ENCODE measurements around the gene DHRS7C.

DHRS7C gene

GRCh38 chr17:9790889-9791876 lies at the start of gene DHRS7C:
TSS of gene DHRS7C (minus strand) at chr17:9791592. CDS start at chr17:9791284, 308 bp downstream.
- no peak for DNase-seq (ENCODE audit: low spot score)

GRCh38 chr17:9839433-9839832 lies 48.0 kb upstream of the DHRS7C start:
- DNase-seq (ENCODE audit: low spot score): no peak

GRCh38 chr17:9837551-9838471 lies 46.4 kb upstream of the DHRS7C start:
- no peak for DNase-seq (ENCODE audit: low spot score)

- DNase-seq (ENCODE audit: low spot score): no peak
Measured at GRCh38 chr17:9833922-9834321, 42.5 kb upstream of the DHRS7C start.

GRCh38 chr17:9830711-9831110 lies 39.3 kb upstream of the DHRS7C start:
- no peak for DNase-seq (ENCODE audit: low spot score)

- no peak for DNase-seq (ENCODE audit: low spot score)
Measured at GRCh38 chr17:9829343-9829742, 38.0 kb upstream of the DHRS7C start.

GRCh38 chr17:9828296-9829295 lies 37.2 kb upstream of the DHRS7C start:
- DNase-seq (ENCODE audit: low spot score): no peak

- DNase-seq (ENCODE audit: low spot score): no peak
Measured at GRCh38 chr17:9825641-9826150, 34.3 kb upstream of the DHRS7C start, which contains the start of gene GLP2R. TSS of gene GLP2R (plus strand) at chr17:9825924. CDS start at chr17:9826064, 140 bp downstream.

- no peak for DNase-seq (ENCODE audit: low spot score)
Measured at GRCh38 chr17:9824797-9825338, 33.5 kb upstream of the DHRS7C start.

GRCh38 chr17:9824094-9824493 lies 32.7 kb upstream of the DHRS7C start:
- no peak for DNase-seq (ENCODE audit: low spot score)

- DNase-seq (ENCODE audit: low spot score): no peak
Measured at GRCh38 chr17:9821921-9822320, 30.5 kb upstream of the DHRS7C start, which contains the start of gene GSG1L2. TSS of gene GSG1L2 (minus strand) at chr17:9822079. CDS start at chr17:9822071, 8 bp downstream.

GRCh38 chr17:9820448-9820847 lies 29.1 kb upstream of the DHRS7C start:
- no peak for DNase-seq (ENCODE audit: low spot score)

GRCh38 chr17:9818760-9819159 lies 27.4 kb upstream of the DHRS7C start:
- DNase-seq (ENCODE audit: low spot score): no peak

- no peak for DNase-seq (ENCODE audit: low spot score)
Measured at GRCh38 chr17:9817086-9817485, 25.7 kb upstream of the DHRS7C start.

- DNase-seq (ENCODE audit: low spot score): no peak
Measured at GRCh38 chr17:9816472-9816871, 25.1 kb upstream of the DHRS7C start.

GRCh38 chr17:9814337-9814945 lies 23.0 kb upstream of the DHRS7C start:
- DNase-seq (ENCODE audit: low spot score): no peak

- DNase-seq (ENCODE audit: low spot score): no peak
Measured at GRCh38 chr17:9813166-9813565, 21.8 kb upstream of the DHRS7C start.

- no peak for DNase-seq (ENCODE audit: low spot score)
Measured at GRCh38 chr17:9811537-9811936, 20.1 kb upstream of the DHRS7C start.

- no peak for DNase-seq (ENCODE audit: low spot score)
Measured at GRCh38 chr17:9811086-9811485, 19.7 kb upstream of the DHRS7C start.
